Cerebellar nuclear complex (tissue), 1 donor: ENCODE data around the gene DIAPH3.
A peak's percentile ranks its signal among the peaks of the same experiment; 100 is the strongest.
"Not testable (repeated sequence)": the region's sequence is repeated elsewhere in the genome, so short reads cannot be mapped to it uniquely, and the experiment has no call there.

ENCODE experiments used
- DNase-seq, 2 experiments: peaks; one replicate each; lab custom pipeline; 2025; lab: John Stamatoyannopoulos, UW

The DIAPH3 gene, protein sequence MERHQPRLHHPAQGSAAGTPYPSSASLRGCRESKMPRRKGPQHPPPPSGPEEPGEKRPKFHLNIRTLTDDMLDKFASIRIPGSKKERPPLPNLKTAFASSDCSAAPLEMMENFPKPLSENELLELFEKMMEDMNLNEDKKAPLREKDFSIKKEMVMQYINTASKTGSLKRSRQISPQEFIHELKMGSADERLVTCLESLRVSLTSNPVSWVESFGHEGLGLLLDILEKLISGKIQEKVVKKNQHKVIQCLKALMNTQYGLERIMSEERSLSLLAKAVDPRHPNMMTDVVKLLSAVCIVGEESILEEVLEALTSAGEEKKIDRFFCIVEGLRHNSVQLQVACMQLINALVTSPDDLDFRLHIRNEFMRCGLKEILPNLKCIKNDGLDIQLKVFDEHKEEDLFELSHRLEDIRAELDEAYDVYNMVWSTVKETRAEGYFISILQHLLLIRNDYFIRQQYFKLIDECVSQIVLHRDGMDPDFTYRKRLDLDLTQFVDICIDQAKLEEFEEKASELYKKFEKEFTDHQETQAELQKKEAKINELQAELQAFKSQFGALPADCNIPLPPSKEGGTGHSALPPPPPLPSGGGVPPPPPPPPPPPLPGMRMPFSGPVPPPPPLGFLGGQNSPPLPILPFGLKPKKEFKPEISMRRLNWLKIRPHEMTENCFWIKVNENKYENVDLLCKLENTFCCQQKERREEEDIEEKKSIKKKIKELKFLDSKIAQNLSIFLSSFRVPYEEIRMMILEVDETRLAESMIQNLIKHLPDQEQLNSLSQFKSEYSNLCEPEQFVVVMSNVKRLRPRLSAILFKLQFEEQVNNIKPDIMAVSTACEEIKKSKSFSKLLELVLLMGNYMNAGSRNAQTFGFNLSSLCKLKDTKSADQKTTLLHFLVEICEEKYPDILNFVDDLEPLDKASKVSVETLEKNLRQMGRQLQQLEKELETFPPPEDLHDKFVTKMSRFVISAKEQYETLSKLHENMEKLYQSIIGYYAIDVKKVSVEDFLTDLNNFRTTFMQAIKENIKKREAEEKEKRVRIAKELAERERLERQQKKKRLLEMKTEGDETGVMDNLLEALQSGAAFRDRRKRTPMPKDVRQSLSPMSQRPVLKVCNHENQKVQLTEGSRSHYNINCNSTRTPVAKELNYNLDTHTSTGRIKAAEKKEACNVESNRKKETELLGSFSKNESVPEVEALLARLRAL

DNA sequence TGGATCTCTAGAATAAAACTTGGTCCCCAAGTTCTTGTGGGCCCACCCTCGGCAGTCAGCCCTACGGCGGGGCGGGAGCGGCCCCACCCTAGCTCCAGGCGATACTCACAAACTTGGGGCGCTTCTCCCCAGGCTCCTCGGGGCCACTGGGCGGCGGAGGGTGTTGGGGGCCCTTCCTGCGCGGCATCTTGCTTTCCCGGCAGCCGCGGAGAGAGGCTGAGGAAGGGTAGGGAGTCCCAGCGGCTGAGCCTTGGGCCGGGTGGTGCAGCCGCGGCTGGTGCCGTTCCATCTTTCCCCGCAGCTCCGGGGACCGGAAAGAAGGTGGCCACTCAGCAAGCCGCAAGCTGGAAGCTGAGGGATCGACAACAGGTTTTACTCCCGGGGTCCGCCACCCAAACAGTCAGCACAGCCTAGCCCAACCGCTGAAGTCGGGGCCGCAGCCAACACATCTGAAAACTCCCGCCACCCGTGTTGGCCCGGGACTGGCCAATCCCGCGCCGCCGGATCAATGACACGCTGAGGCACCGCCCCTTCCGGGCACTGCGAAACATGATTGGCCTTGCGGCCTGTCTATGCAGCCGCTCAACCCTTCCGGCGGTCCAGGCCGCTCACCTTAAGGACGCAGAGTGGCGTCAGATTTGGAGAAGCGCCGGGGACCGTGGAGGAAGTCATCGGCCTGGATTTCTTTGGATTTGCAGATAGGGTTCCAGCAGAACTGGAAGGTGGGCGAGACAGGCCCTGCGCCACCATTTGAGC lies at the start of gene DIAPH3:
DIAPH3 (minus strand) TSS at position 451 of the 756 bp plus-strand sequence; CDS start at position 289, 162 bp downstream.
- DNase-seq = peak; percentile 85 to 86

DNA sequence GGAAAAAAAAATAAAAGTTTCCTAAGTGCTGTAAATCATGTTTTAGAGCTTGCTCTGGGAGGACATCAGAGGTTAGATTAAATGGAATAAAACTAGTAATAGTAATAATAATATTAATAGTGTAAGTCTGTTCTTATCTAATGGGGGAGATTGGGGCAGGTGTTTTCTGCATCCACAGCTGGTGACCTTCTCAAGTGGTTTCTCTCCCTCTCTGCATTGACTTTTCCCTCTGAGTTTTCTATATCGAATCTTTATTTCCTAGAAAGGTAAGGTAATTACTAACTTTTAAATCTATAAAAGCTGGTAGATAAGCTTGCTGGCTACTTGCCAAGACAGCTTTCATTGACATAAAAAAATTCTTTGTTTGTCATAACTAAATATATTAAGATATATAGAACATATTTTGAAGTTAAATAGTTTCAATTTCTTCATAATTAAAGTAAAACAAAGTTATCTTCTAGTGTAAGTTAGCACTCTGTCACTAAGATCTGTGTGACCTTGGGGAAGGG lies 49.6 kb upstream of the DIAPH3 start:
- DNase-seq = no peak

- no peak for DNase-seq
Observed at GRCh38 chr13:60211548-60211947, 47.8 kb upstream of the DIAPH3 start.

GRCh38 chr13:60210510-60211330 lies 47.0 kb upstream of the DIAPH3 start:
- no peak for DNase-seq

- not testable (repeated sequence) for DNase-seq
Observed at GRCh38 chr13:60205499-60205898, 41.8 kb upstream of the DIAPH3 start.

DNA sequence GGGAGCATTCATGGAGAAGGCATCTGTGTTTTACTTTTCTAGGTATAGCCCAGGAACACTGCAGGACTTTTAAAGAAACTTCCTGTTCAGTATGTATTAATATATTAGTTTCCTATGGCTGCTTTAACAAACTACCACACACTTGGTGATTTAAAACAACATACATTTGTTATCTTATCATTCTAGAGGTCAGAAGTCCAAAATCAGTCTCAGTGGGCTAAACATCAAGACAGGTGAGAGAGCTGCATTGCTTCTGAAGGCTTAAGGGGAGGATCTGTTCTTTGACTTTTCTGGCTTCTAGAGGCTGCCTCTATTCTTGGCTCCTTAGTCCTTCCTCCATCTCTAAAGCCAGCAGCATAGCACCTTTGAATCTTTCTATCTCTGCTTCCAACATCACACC lies 37.6 kb upstream of the DIAPH3 start:
- no peak for DNase-seq

DNA sequence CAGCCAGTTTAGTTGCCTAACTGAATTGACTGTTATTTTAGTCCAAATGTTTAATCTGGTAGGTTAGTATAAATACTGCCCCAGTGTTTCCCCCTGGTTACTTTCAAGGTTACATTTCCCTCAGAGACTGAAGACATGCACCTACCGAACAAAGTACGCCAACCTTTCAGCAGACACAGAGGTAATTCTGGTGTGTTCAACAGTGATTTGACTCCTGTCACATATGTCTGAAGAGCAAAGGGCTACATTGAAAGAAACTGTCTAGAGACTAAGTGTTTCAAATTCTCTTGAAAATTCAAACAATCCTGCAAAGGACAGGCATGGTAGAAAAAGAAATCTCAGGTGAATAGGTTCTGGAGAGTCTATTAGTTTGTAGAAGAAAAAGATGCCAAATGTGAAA lies 32.2 kb upstream of the DIAPH3 start:
- not testable (repeated sequence) for DNase-seq

DNA sequence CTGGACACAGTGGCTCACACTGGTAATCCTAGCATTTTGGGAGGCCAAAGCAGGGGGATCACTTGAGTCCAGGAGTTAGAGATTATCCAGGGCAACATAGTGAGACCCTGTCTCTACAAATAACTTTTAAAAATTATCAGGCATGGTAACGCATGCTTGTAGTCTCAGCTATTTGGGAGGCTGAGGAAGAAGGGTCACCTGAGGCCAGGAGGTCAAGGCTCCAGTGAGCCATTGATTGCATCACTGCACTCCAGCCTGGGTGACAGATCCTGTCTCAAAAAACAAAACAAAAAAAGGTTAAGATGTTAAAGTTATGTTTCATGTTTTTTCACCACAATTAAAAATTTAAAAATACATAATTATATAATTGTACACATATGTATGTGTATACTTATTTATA lies 19.2 kb upstream of the DIAPH3 start:
- no peak for DNase-seq

DNA sequence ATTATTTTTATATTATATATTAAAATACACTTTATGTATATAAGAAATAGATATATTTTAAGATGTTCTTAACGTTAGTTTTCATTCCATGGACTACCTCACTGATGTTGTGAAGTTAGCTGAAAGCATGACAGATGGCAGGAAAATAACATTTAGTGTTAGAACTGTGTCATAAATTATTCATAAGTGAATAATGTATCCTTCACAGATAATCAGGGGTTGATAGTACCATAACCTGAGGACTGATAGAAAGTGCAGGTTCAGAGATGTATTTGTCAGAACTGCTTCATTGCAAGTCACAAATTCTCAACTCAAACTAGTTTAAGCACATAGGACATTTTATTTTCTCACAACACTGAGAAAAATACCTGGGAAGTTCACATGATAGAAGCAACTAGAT lies 14.6 kb upstream of the DIAPH3 start:
- DNase-seq = no peak

GRCh38 chr13:60175571-60175970 lies 11.8 kb upstream of the DIAPH3 start:
- no peak for DNase-seq

GRCh38 chr13:60174113-60174512 lies 10.4 kb upstream of the DIAPH3 start:
- no peak for DNase-seq

GRCh38 chr13:60172111-60172510 lies 8.4 kb upstream of the DIAPH3 start:
- DNase-seq = no peak

GRCh38 chr13:60170414-60170813 lies 6.7 kb upstream of the DIAPH3 start:
- DNase-seq = no peak

DNA sequence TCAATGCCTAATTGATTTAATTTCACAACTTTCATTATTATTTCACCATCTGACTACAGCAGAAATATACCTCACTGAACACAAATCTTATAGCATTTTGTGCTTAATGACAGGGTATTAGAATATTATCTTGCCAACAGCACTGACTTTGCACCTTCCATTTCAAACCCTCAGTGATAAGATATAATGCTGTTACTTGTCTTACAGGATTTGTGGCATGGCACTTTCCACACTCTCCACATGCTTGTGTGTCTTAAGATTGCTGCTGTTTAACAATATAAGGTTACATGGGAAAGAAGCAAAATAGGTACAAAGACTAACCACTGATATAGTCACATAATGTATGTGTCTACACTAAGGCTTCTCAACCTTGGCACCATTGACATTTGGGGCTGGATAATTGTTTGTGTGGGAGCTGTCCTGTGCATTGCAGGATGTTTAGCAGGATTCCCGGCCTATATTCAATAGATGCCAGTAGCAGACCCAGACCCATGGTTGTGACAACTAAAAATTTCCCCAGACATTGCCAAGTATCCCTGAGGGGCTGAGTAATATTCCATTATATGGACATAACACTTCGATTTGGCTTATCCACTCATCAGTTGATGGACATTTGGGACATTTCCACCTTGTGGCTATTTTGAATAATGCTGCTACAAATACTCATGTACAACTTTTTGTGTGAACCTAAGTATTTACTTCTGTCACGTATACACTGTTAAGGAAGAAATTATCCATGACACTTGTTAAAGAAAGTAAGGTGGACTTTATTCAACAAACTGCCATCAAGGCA lies 5.7 kb upstream of the DIAPH3 start:
- DNase-seq = no peak

- no peak for DNase-seq
Observed at GRCh38 chr13:60167121-60167520, 3.4 kb upstream of the DIAPH3 start.

GRCh38 chr13:60165391-60166099 lies 1.8 kb upstream of the DIAPH3 start:
- no peak for DNase-seq

DNA sequence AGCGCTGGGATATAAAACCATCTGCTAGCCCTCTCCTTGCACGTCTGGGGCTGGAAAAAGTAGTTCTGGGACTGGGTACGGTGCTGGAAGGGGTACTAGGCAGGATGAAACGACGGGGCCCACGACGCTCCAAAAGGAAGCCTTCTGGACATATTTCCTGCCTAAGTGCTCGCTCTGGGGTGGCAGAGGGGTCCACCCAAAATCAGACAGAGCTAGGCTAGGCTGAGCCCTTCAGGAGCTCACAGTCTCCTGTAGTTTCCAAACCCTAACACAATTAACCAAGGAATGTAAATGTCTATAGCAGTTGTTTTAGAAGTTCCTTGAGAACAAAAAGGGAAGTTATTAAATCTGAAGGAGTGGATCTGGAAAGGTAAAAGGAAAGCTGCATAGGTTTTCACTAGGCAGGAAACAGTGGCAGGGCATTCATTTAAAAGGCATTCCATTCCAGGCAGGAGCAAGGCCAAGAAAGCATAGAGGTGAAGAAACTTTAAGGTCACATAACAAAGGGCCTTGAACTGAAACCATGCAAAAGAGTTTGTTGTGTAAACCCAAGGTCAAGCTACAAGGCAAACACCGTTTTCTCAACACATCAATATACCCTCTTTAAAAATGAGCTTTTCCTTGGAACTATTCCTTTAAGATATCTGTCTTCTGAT lies 634 bp upstream of the DIAPH3 start:
- DNase-seq = no peak

DNA sequence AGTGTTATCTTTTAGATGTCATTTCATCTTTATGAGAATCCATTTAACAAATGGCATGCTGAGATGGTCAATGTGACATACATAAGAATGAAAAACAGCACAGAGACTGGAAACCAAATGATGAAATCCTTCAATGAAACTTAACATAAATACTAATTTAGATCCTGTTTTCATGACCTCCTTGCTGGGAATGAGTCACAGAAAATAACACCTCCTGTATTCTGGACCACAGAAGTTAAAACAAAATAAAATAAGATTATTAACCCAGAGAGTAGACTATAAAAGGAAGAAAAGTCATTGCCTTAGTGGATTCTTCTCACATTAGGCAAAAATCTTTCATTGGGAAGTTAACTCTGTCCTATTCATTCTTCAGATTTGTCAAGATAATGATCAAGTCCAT lies 1.6 kb downstream of the DIAPH3 start:
- DNase-seq = no peak
